ENCODE measurements around the gene RIPOR2. TPM values are rescaled to one million over a fixed set of nuclear protein-coding genes. Genes with fewer than 3 reads are reported as not detected.
A peak's percentile ranks its signal among the peaks of the same experiment; 100 is the strongest.

RIPOR2 gene
- total and polyA plus RNA-seq, 2 experiments from 2014 or later = 9.5 to 22.5 TPM

DNA sequence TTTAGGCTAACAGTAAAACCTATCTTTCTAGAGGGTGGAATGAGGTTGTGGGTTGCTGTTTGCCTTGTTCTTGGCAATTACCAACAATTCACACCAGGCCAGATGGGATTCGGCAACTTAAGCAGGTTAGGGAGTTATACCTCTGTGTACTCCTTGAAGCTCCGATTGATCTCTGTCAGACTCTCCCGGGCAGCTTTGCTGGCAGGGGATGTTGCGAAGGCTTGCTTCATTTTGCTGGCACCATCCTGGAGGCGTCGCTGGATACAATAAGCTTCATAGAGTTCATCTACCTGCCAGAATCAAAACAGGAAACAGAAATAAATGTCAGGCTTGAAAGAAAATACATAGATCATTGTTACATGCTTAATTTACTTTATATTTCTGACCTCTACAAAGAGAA, 70.6 kb downstream of the RIPOR2 start:
- ATAC-seq = no peak
- H3K27ac Mint-ChIP-seq = peak overlapping the region; percentile 53; the same call in 1 of the 2 replicates
- TF ChIP-seq, protein P1, sequence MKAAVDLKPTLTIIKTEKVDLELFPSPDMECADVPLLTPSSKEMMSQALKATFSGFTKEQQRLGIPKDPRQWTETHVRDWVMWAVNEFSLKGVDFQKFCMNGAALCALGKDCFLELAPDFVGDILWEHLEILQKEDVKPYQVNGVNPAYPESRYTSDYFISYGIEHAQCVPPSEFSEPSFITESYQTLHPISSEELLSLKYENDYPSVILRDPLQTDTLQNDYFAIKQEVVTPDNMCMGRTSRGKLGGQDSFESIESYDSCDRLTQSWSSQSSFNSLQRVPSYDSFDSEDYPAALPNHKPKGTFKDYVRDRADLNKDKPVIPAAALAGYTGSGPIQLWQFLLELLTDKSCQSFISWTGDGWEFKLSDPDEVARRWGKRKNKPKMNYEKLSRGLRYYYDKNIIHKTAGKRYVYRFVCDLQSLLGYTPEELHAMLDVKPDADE (IDR thresholded peaks at IDR 0.05) = no peak
- no peak for TF ChIP-seq ZNF114 (CRISPR knock-in tag; IDR thresholded peaks at IDR 0.05)
- no peak for TF ChIP-seq POLR2AphosphoS5 (IDR thresholded peaks at IDR 0.05; ENCODE audit: low read depth)
- TF ChIP-seq, protein P2, sequence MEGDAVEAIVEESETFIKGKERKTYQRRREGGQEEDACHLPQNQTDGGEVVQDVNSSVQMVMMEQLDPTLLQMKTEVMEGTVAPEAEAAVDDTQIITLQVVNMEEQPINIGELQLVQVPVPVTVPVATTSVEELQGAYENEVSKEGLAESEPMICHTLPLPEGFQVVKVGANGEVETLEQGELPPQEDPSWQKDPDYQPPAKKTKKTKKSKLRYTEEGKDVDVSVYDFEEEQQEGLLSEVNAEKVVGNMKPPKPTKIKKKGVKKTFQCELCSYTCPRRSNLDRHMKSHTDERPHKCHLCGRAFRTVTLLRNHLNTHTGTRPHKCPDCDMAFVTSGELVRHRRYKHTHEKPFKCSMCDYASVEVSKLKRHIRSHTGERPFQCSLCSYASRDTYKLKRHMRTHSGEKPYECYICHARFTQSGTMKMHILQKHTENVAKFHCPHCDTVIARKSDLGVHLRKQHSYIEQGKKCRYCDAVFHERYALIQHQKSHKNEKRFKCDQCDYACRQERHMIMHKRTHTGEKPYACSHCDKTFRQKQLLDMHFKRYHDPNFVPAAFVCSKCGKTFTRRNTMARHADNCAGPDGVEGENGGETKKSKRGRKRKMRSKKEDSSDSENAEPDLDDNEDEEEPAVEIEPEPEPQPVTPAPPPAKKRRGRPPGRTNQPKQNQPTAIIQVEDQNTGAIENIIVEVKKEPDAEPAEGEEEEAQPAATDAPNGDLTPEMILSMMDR (conservative IDR thresholded peaks at IDR 0.05; ENCODE audit: low read depth in 2 of 2) = no peak
- no peak for TF ChIP-seq NANOG (IDR thresholded peaks at IDR 0.05; ENCODE audit: borderline replicate concordance)
- TF ChIP-seq EZH2 (IDR thresholded peaks at IDR 0.05; ENCODE audit: low read depth, unreplicated experiment) = no peak
- no peak for TF ChIP-seq CREB1 (CRISPR knock-in tag; IDR thresholded peaks at IDR 0.05; ENCODE audit: low read depth)
- TF ChIP-seq STAT1 (IDR thresholded peaks at IDR 0.05; ENCODE audit: unreplicated experiment) = no peak
- TF ChIP-seq JUNB (IDR thresholded peaks at IDR 0.05; ENCODE audit: unreplicated experiment) = no peak
- TF ChIP-seq, protein P3, sequence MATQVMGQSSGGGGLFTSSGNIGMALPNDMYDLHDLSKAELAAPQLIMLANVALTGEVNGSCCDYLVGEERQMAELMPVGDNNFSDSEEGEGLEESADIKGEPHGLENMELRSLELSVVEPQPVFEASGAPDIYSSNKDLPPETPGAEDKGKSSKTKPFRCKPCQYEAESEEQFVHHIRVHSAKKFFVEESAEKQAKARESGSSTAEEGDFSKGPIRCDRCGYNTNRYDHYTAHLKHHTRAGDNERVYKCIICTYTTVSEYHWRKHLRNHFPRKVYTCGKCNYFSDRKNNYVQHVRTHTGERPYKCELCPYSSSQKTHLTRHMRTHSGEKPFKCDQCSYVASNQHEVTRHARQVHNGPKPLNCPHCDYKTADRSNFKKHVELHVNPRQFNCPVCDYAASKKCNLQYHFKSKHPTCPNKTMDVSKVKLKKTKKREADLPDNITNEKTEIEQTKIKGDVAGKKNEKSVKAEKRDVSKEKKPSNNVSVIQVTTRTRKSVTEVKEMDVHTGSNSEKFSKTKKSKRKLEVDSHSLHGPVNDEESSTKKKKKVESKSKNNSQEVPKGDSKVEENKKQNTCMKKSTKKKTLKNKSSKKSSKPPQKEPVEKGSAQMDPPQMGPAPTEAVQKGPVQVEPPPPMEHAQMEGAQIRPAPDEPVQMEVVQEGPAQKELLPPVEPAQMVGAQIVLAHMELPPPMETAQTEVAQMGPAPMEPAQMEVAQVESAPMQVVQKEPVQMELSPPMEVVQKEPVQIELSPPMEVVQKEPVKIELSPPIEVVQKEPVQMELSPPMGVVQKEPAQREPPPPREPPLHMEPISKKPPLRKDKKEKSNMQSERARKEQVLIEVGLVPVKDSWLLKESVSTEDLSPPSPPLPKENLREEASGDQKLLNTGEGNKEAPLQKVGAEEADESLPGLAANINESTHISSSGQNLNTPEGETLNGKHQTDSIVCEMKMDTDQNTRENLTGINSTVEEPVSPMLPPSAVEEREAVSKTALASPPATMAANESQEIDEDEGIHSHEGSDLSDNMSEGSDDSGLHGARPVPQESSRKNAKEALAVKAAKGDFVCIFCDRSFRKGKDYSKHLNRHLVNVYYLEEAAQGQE (IDR thresholded peaks at IDR 0.05; ENCODE audit: unreplicated experiment) = no peak
- TF ChIP-seq EZH2phosphoT487 (IDR thresholded peaks at IDR 0.05; ENCODE audit: unreplicated experiment) = no peak
- TF ChIP-seq, protein P4, sequence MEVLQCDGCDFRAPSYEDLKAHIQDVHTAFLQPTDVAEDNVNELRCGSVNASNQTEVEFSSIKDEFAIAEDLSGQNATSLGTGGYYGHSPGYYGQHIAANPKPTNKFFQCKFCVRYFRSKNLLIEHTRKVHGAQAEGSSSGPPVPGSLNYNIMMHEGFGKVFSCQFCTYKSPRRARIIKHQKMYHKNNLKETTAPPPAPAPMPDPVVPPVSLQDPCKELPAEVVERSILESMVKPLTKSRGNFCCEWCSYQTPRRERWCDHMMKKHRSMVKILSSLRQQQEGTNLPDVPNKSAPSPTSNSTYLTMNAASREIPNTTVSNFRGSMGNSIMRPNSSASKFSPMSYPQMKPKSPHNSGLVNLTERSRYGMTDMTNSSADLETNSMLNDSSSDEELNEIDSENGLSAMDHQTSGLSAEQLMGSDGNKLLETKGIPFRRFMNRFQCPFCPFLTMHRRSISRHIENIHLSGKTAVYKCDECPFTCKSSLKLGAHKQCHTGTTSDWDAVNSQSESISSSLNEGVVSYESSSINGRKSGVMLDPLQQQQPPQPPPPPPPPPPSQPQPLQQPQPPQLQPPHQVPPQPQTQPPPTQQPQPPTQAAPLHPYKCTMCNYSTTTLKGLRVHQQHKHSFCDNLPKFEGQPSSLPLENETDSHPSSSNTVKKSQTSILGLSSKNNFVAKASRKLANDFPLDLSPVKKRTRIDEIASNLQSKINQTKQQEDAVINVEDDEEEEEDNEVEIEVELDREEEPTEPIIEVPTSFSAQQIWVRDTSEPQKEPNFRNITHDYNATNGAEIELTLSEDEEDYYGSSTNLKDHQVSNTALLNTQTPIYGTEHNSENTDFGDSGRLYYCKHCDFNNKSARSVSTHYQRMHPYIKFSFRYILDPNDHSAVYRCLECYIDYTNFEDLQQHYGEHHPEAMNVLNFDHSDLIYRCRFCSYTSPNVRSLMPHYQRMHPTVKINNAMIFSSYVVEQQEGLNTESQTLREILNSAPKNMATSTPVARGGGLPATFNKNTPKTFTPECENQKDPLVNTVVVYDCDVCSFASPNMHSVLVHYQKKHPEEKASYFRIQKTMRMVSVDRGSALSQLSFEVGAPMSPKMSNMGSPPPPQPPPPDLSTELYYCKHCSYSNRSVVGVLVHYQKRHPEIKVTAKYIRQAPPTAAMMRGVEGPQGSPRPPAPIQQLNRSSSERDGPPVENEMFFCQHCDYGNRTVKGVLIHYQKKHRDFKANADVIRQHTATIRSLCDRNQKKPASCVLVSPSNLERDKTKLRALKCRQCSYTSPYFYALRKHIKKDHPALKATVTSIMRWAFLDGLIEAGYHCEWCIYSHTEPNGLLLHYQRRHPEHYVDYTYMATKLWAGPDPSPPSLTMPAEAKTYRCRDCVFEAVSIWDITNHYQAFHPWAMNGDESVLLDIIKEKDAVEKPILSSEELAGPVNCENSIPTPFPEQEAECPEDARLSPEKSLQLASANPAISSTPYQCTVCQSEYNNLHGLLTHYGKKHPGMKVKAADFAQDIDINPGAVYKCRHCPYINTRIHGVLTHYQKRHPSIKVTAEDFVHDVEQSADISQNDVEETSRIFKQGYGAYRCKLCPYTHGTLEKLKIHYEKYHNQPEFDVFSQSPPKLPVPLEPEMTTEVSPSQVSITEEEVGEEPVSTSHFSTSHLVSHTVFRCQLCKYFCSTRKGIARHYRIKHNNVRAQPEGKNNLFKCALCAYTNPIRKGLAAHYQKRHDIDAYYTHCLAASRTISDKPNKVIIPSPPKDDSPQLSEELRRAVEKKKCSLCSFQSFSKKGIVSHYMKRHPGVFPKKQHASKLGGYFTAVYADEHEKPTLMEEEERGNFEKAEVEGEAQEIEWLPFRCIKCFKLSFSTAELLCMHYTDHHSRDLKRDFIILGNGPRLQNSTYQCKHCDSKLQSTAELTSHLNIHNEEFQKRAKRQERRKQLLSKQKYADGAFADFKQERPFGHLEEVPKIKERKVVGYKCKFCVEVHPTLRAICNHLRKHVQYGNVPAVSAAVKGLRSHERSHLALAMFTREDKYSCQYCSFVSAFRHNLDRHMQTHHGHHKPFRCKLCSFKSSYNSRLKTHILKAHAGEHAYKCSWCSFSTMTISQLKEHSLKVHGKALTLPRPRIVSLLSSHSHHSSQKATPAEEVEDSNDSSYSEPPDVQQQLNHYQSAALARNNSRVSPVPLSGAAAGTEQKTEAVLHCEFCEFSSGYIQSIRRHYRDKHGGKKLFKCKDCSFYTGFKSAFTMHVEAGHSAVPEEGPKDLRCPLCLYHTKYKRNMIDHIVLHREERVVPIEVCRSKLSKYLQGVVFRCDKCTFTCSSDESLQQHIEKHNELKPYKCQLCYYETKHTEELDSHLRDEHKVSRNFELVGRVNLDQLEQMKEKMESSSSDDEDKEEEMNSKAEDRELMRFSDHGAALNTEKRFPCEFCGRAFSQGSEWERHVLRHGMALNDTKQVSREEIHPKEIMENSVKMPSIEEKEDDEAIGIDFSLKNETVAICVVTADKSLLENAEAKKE (CRISPR knock-in tag; IDR thresholded peaks at IDR 0.05) = no peak
- TF ChIP-seq ZNF331 (CRISPR knock-in tag; IDR thresholded peaks at IDR 0.05; ENCODE audit: low read depth) = no peak

More for the DNA sequence above, 70.6 kb downstream of the RIPOR2 start:
- no peak for DNase-seq (ENCODE audit: low spot score)
- Mint-ChIP-seq H3K36me3 (ENCODE audit: low read depth) (peaks cover 30% of the 10 kb centered on the region), H3K9me3 (no peaks in the 10 kb centered on the region), H3K4me3 (no peak overlapping the region), H3K4me1 (peaks cover under 1% of the 10 kb centered on the region; the same call in 1 of the 3 replicates), H3K27me3 (ENCODE audit: insufficient read depth, low read depth, poor library complexity) (no peaks in the 10 kb centered on the region)
- no peaks in the 10 kb centered on the region for H3K27me3 ChIP-seq (ENCODE audit: insufficient read depth)
- no peaks in the 10 kb centered on the region for H4K20me1 ChIP-seq (replicated peaks; ENCODE audit: insufficient read depth)
- no peaks in the 10 kb centered on the region for H3K79me2 ChIP-seq (replicated peaks; ENCODE audit: insufficient read depth)
- H2AFZ ChIP-seq = no peak overlapping the region
- no peak overlapping the region for H3K4me3 ChIP-seq
- H3K36me3 ChIP-seq (ENCODE audit: insufficient read depth) = no peaks in the 10 kb centered on the region
- no peaks in the 10 kb centered on the region for H3K9me2 ChIP-seq (ENCODE audit: insufficient read depth)
- H3K4me2 ChIP-seq = no peak overlapping the region
- H3K27ac ChIP-seq (ENCODE audit: low read depth) = no peak overlapping the region
- no peaks in the 10 kb centered on the region for H3F3A ChIP-seq (replicated peaks; ENCODE audit: low read depth)
- H3K4me1 ChIP-seq (ENCODE audit: insufficient read depth) = 0 out of 2 replicates have a peak, but pooled peaks cover under 1% of the 10 kb centered on the region

Data from GM23338 (cell line).